Fibroblast of skin of back (primary cell): ENCODE results near the gene SARS1. TPM values are rescaled to one million over a fixed set of nuclear protein-coding genes. Genes with fewer than 3 reads are reported as not detected.
"Not testable (repeated sequence)": the region's sequence is repeated elsewhere in the genome, so short reads cannot be mapped to it uniquely, and the experiment has no call there.

Source experiments
- DNase-seq: peaks from one replicate; pipeline ENCODE4 v3.0.0-alpha.2; 2013
- polyA plus RNA-seq, 2 experiments: library from polyadenylated mRNA; unstranded; fragments of 120-200 nt; gene quantifications; one replicate each; pipeline ENCODE4 v1.2.1, GENCODE V29; 2013; ENCODE audit not compliant: insufficient read length in 2 of 2

Gene SARS1
- polyA plus RNA-seq (2013, experiment 1 of 2; ENCODE audit: insufficient read length), result 325 TPM
- 251 TPM for polyA plus RNA-seq (2013, experiment 2 of 2; ENCODE audit: insufficient read length)

GRCh38 chr1:109213824-109214693 lies at the start of gene SARS1:
Gene SARS1 (plus strand): TSS chr1:109213918. CDS start chr1:109213993, 75 bp downstream.
- peak; percentile 88 for DNase-seq

- no peak for DNase-seq
Observed at GRCh38 chr1:109164538-109164937, 49.2 kb upstream of the SARS1 start.

- no peak for DNase-seq
Observed at GRCh38 chr1:109167001-109167506, 46.7 kb upstream of the SARS1 start.

GRCh38 chr1:109170035-109170764 lies 43.5 kb upstream of the SARS1 start:
- no peak for DNase-seq

- DNase-seq, result no peak
Observed at GRCh38 chr1:109171646-109172045, 42.1 kb upstream of the SARS1 start.

- not testable (repeated sequence) for DNase-seq
Observed at GRCh38 chr1:109176349-109176748, 37.4 kb upstream of the SARS1 start.

- not testable (repeated sequence) for DNase-seq
Observed at GRCh38 chr1:109180715-109181084, 33.0 kb upstream of the SARS1 start.

- peak; percentile 31 for DNase-seq
Observed at GRCh38 chr1:109181085-109181806, 32.5 kb upstream of the SARS1 start.

- no peak for DNase-seq
Observed at GRCh38 chr1:109181807-109182163, 31.9 kb upstream of the SARS1 start.

GRCh38 chr1:109183058-109183738 lies 30.5 kb upstream of the SARS1 start:
- no peak for DNase-seq

GRCh38 chr1:109184687-109185086 lies 29.0 kb upstream of the SARS1 start:
- no peak for DNase-seq

GRCh38 chr1:109185357-109185756 lies 28.4 kb upstream of the SARS1 start:
- peak; percentile 32 for DNase-seq

- DNase-seq, result no peak
Observed at GRCh38 chr1:109185990-109186732, 27.6 kb upstream of the SARS1 start.

- DNase-seq, result no peak
Observed at GRCh38 chr1:109186733-109187086, 27.0 kb upstream of the SARS1 start.

GRCh38 chr1:109187127-109187526 lies 26.6 kb upstream of the SARS1 start:
- no peak for DNase-seq

GRCh38 chr1:109188200-109188599 lies 25.5 kb upstream of the SARS1 start:
- DNase-seq, result no peak

- DNase-seq, result no peak
Observed at GRCh38 chr1:109188781-109189180, 24.9 kb upstream of the SARS1 start.

GRCh38 chr1:109190189-109190588 lies 23.5 kb upstream of the SARS1 start:
- DNase-seq, result no peak

GRCh38 chr1:109191377-109191776 lies 22.3 kb upstream of the SARS1 start:
- DNase-seq, result peak; percentile 13

GRCh38 chr1:109191891-109192290 lies 21.8 kb upstream of the SARS1 start:
- DNase-seq, result no peak

- no peak for DNase-seq
Observed at GRCh38 chr1:109192433-109192832, 21.3 kb upstream of the SARS1 start.
